Keratinocyte (primary cell): Measurements from ENCODE around the gene DLX3.

Experiments used
- CTCF ChIP-seq, 3 experiments: IDR thresholded peaks in 1 of 3; conservative IDR thresholded peaks in 1 of 3; optimal IDR thresholded peaks in 1 of 3; 2 replicates in 2 of 3; 3 replicates in 1 of 3; pipeline versions ENCODE3 to v1.5.1; 2011; ENCODE audit warnings: low read length in 3 of 3, mild to moderate bottlenecking in 3 of 3, moderate library complexity in 2 of 3, control low read depth in 1 of 3, inconsistent platforms in 1 of 3; ENCODE audit not compliant: insufficient read depth in 2 of 3; ENCODE audit errors: extremely low read depth in 1 of 3
- EZH2 ChIP-seq: IDR thresholded peaks from one replicate; pipeline ENCODE4 v1.6.1; 2012; ENCODE audit warnings: inconsistent platforms, mild to moderate bottlenecking, low read length, moderate library complexity

GRCh38 chr17:50026837-50027171 is 31.8 kb upstream of the DLX3 start:
- TF ChIP-seq CTCF (optimal IDR thresholded peaks at IDR 0.05 in 1 of 3, IDR thresholded peaks at IDR 0.05 in 1 of 3, conservative IDR thresholded peaks at IDR 0.05 in 1 of 3; ENCODE audit: extremely low read depth in 1 of 3, insufficient read depth in 2 of 3, low read length in 3 of 3) (peak; percentile 94 to 99 (median 96)), EZH2 (no peak)
